Right lobe of liver (tissue), 6 donors: ENCODE measurements around the gene RNF225. TPM values are rescaled to one million over a fixed set of nuclear protein-coding genes. Genes with fewer than 3 reads are reported as not detected.
A peak's percentile ranks its signal among the peaks of the same experiment; 100 is the strongest.

ENCODE experiments used
- ATAC-seq, 4 donors: fragments of 200-7000 bp; cut with Tn5 transposase; one replicate each; pipeline ENCODE4 v1.9.1; 2020; ENCODE audit warnings: mild to moderate bottlenecking in 4 of 4, moderate library complexity in 4 of 4
- DNase-seq, 3 donors: peaks; one replicate each; pipeline ENCODE4 v3.0.0-alpha.2; 2020
- H3K27ac ChIP-seq, 3 donors: fragments of 200-600 bp; one replicate each; pipeline ENCODE4 v1.8.0; 2022
- H3K27me3 ChIP-seq, 2 donors: fragments of 200-600 bp; one replicate each; pipeline ENCODE4 v1.8.0; 2022
- H3K36me3 ChIP-seq, 4 donors: fragments of 200-600 bp; sonication (generic) in 1 of 4; one replicate each; pipeline versions ENCODE4 v1.5.1 to v1.8.0; 2017 to 2022; ENCODE audit warnings: control low read depth in 1 of 4
- H3K4me1 ChIP-seq, 4 donors: fragments of 200-600 bp; sonication (generic) in 1 of 4; one replicate each; pipeline versions ENCODE4 v1.5.1 to v1.8.0; 2017 to 2022; ENCODE audit warnings: control low read depth in 1 of 4
- H3K4me3 ChIP-seq, 3 donors: fragments of 200-600 bp; one replicate each; pipeline ENCODE4 v1.8.0; 2022
- H3K9me3 ChIP-seq, 4 donors: fragments of 200-600 bp; sonication (generic) in 1 of 4; one replicate each; pipeline versions ENCODE4 v1.5.1 to v1.8.0; 2017 to 2022; ENCODE audit warnings: control low read depth in 1 of 4
- POLR2A ChIP-seq: fragments of 450-650 bp; IDR thresholded peaks from one replicate; pipeline ENCODE4 v1.6.1; 2017; ENCODE audit warnings: antibody characterized with exemption, mild to moderate bottlenecking
- WGBS: methylation state at CpG from one replicate; pipeline ENCODE4 v1.1.6; 2018; ENCODE audit warnings: low coverage, low lambda C conversion rate; ENCODE audit not compliant: insufficient coverage; ENCODE audit errors: missing lambda C conversion rate; 5-methylcytosine and 5-hydroxymethylcytosine counted together
- intact Hi-C, 2 donors: fragments of 100-400 bp; cut with DNase I; formaldehyde crosslinking; loops; one replicate each; pipeline versions ENCODE4 v1.11.2 to v1.14.1; 2022
- total RNA-seq, 6 experiments: library from RNA; depleted of rRNA in 2 of 6; stranded (reverse); fragments of >200 nt in 2 of 6; fragmentation: NEBNext Ultra II Directional in 3 of 6; extraction: Animal tissue kit (Norgen Biotek cat#: 25700) in 3 of 6; gene quantifications; one replicate each; pipeline versions ENCODE4 v1.1.0 to v1.2.4, GENCODE V29; 2016 to 2023
- TF ChIP-seq, protein P1 (sequence below), 4 donors: fragments of 200-600 bp in 3 of 4; fragments of 450-650 bp in 1 of 4; IDR thresholded peaks; one replicate each; pipeline versions ENCODE4 v1.5.1 to v1.8.0; 2016 to 2022; ENCODE audit warnings: antibody characterized with exemption in 4 of 4, mild to moderate bottlenecking in 2 of 4
- donor health status: DM: no; HTN: yes; CAD: no.
- donor health status: DM: no; HTN: no; CAD: no.
- donor health status: DM: no; HTN: no; CAD: no.
- donor health status: DM: no; HTN: yes; CAD: no.
- donor health status: DM: no; HTN: yes; CAD: no.

Gene RNF225
- total RNA-seq, 6 experiments from 2014 or later = not detected

DNA sequence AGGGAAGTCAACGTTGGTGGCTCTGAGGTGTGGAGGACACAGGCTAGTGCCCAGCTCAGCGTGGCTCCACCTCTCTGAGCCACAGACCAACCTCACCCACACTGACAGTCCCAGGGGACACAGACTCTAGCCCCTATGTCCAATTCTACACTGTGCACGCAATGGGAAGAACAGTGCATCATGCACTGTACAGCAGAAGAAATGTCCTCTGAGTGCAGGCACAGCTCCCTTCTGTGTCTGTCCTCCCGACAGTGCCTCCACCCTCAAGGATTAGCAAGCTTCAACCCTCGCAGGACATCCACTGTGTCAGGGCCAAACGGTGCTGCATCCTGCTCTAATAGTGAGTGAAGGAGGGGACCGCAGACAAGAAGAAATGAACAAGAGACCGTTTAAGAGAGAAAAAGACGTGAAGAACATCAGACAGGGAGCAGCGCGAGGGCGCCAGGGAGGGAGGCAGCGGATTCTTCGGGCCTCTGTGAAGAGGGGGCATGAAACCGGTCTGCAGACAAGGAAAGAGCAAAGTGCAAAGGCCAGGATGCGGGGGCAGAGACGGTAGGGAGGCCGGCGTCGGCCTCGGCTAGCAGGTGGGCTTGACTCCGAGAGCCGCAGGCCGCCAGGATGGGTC lies 15.3 kb upstream of the RNF225 start:
- no peak for ATAC-seq
- H3K36me3 ChIP-seq = no peaks in the 10 kb centered on the region
- no peak for DNase-seq
- no peaks in the 10 kb centered on the region for H3K9me3 ChIP-seq
- intact Hi-C loops = no loop called here
- TF ChIP-seq, protein P1, sequence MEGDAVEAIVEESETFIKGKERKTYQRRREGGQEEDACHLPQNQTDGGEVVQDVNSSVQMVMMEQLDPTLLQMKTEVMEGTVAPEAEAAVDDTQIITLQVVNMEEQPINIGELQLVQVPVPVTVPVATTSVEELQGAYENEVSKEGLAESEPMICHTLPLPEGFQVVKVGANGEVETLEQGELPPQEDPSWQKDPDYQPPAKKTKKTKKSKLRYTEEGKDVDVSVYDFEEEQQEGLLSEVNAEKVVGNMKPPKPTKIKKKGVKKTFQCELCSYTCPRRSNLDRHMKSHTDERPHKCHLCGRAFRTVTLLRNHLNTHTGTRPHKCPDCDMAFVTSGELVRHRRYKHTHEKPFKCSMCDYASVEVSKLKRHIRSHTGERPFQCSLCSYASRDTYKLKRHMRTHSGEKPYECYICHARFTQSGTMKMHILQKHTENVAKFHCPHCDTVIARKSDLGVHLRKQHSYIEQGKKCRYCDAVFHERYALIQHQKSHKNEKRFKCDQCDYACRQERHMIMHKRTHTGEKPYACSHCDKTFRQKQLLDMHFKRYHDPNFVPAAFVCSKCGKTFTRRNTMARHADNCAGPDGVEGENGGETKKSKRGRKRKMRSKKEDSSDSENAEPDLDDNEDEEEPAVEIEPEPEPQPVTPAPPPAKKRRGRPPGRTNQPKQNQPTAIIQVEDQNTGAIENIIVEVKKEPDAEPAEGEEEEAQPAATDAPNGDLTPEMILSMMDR (IDR thresholded peaks at IDR 0.05) = no peak
- TF ChIP-seq POLR2A = no peak
- peak overlapping the region; percentile 53 to 99 (median 77) for H3K4me3 ChIP-seq
- peaks cover 0 to 17% (median 2%) of the 10 kb centered on the region in 4 donors for H3K4me1 ChIP-seq
- no peaks in the 10 kb centered on the region for H3K27me3 ChIP-seq
- peak overlapping the region; percentile 77 to 95 (median 78) for H3K27ac ChIP-seq
- WGBS = 3% methylated on average over 13 of the region's 24 CpGs

DNA sequence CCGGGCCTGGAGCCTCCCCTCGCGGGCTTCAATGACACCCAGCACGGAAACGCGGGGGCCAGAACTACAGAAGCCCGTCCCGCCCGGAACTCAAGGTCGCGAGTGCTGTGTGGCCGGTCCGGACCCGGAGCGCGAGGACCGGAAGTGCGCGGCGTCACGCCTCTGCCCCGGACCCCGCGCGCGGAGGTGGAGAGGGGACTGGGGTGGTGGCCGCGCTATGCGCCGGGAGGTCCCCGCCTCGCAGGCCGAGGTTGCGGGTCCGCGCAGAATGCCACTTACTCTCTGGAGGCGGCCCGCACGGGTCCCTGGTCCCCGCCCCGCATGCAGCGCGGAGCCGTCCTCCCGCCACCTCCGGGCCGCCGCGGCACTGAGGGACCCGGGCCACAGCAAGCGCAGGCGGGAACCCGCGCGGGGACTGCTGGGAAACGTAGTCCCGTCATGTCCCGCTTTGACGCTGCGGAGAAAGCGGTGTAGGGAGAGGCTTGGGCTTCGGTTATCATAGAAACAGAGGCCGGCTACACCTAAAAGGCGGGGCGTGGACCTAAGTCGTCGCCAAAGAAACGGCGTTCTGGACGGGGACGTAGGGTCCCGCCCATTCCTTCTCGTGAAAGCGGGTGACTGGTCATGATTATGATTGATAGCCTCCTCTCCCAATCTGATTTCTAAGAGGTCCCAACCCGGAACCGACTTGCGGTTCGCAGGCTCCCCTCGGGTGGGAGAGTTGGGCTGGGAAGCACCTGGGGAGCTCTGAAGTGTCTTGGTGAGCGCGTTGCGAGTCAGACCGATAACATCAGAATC lies 14.6 kb upstream of the RNF225 start, which contains the start of gene ZNF837:
TSS of gene ZNF837 (minus strand) at position 369 of the 798 bp plus-strand sequence. CDS start 11,698 bp downstream, outside the sequence.
- Histone ChIP-seq H3K27ac (peak within 1 kb of the TSS; percentile 77 to 95 (median 78)), H3K9me3 (no peaks in the 10 kb centered on the region), H3K27me3 (no peaks in the 10 kb centered on the region), H3K4me1 (peaks cover 0 to 24% (median 5%) of the 10 kb centered on the region in 4 donors), H3K4me3 (peak within 1 kb of the TSS; percentile 53 to 99 (median 77)), H3K36me3 (no peaks in the 10 kb centered on the region)
- TF ChIP-seq, protein P1 (IDR thresholded peaks at IDR 0.05) = no peak
- TF ChIP-seq POLR2A = peak; percentile 94
- ATAC-seq (peak; percentile 90 to 95 (median 92)), DNase-seq (peak; percentile 99 to 100 (median 100))
- intact Hi-C loops = no loop called here
- 0% methylated on average over 18 of the region's 83 CpGs for WGBS

DNA sequence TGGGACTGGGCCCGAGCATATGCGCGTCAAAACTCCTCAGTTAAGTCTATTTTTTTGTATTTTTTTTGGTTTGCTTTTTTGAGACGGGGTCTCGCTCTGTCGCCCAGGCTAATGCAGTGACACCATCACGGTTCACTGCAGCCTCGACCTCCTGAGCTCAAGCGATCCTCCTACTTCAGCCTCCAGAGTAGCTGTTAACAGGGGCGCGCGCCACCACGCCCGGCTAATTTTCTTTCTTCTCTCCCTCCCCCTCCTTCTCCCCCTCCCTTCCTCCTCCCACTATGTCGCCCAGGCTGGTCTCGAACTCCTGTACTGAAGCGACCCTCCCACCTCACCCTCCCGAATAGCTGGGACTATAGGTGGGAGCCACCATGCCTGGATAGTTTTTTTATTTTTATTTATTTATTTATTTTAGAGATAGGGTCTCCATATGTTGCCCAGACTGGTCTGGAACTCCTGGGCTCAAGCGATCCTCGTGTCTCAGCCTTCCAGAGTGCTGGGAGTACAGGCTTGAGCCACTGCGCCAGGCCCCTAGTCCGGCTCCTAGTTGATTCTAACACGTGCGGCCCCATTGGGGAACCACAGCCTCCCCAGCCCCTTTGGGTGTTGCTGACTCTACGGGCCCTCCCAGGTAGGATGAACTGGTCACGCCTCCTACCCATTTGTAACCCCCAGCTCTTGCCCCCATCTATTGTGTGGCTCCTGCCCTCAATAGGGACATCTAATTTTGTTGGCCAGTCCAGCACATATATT lies 13.8 kb upstream of the RNF225 start:
- Histone ChIP-seq H3K4me1 (peaks cover 0 to 26% (median 6%) of the 10 kb centered on the region in 4 donors), H3K9me3 (no peaks in the 10 kb centered on the region), H3K27ac (peak overlapping the region in 2 of 3 donors; percentile 51 to 56), H3K36me3 (no peaks in the 10 kb centered on the region), H3K27me3 (no peaks in the 10 kb centered on the region), H3K4me3 (peak overlapping the region; percentile 50 to 99 (median 77))
- no peak for TF ChIP-seq POLR2A
- TF ChIP-seq, protein P1 (IDR thresholded peaks at IDR 0.05) = no peak
- ATAC-seq = no peak
- peak in 1 of 3 donors; percentile 25 for DNase-seq
- 15% methylated on average over 20 of the region's 26 CpGs for whole genome bisulfite sequencing
- intact Hi-C loops = no loop called here

DNA sequence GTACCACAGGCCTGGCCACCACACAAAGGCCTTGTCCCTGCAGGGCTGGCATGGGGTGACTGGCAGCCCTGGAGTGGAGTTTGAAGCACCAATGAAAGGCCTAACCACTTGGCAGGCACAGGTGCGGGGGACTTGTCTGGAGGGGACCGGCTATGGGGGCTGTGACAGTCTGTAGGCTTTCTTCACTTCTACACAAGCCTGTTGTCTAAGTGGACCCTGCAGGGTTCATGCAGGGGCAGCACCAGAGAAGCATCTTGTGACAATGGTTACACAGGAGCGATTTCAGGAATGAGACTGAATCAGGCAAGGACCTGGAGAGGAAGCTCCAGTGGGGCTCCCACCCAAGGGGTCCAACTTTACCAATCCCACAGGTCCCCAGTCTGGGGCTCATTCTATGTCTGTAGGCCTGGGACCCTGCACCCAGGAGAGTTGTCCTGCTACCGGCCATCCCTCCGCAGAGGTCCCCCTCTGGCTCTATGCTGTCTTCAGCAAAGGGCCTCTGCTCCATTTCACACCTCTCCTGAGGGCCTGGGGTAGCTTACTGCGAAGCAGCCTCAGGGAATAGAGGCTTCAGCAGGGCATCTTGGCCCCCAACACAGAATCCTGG lies 12.4 kb upstream of the RNF225 start:
- no peaks in the 10 kb centered on the region for H3K9me3 ChIP-seq
- H3K27ac ChIP-seq = no peak overlapping the region
- intact Hi-C loops = no loop called here
- H3K4me1 ChIP-seq = peaks cover 0 to 31% (median 8%) of the 10 kb centered on the region in 4 donors
- no peaks in the 10 kb centered on the region for H3K36me3 ChIP-seq
- no peak overlapping the region for H3K4me3 ChIP-seq
- no peak for TF ChIP-seq POLR2A
- TF ChIP-seq, protein P1 (IDR thresholded peaks at IDR 0.05) = no peak
- 88% methylated on average over 3 of the region's 6 CpGs for WGBS
- no peaks in the 10 kb centered on the region for H3K27me3 ChIP-seq
- no peak for ATAC-seq
- peak in 1 of 3 donors; percentile 13 for DNase-seq
